Esophagus squamous epithelium (tissue), 5 donors: ENCODE results near the gene IRF7. TPM values are rescaled to one million over a fixed set of nuclear protein-coding genes. Genes with fewer than 3 reads are reported as not detected.

Source experiments
- DNase-seq: peaks from one replicate; lab custom pipeline; 2025; lab: John Stamatoyannopoulos, UW
- H3K27ac ChIP-seq, 4 donors: fragments of 200-600 bp; sonication (generic); one replicate each; pipeline ENCODE4 v1.5.1; 2016 to 2019; ENCODE audit warnings: mild to moderate bottlenecking in 1 of 4
- H3K27me3 ChIP-seq, 4 donors: fragments of 200-600 bp; sonication (generic); 1 replicate in 3 of 4; 2 replicates in 1 of 4; pipeline versions ENCODE4 v1.5.1 to v1.6.0; 2017 to 2021; ENCODE audit warnings: antibody characterized with exemption in 1 of 4
- H3K36me3 ChIP-seq, 3 donors: fragments of 200-600 bp; sonication (generic); one replicate each; pipeline ENCODE4 v1.5.1; 2016 to 2019
- H3K4me1 ChIP-seq, 3 donors: fragments of 200-600 bp; sonication (generic); one replicate each; pipeline ENCODE4 v1.5.1; 2017 to 2019
- H3K4me3 ChIP-seq, 4 donors: fragments of 200-600 bp; sonication (generic); 1 replicate in 3 of 4; 2 replicates in 1 of 4; pipeline ENCODE4 v1.5.1; 2016 to 2019; ENCODE audit warnings: mild to moderate bottlenecking in 2 of 4, moderate library complexity in 1 of 4
- H3K9me3 ChIP-seq, 3 donors: fragments of 200-600 bp; sonication (generic); one replicate each; pipeline ENCODE4 v1.5.1; 2016 to 2019
- POLR2A ChIP-seq, 4 donors: fragments of 450-650 bp; IDR thresholded peaks; one replicate each; pipeline ENCODE4 v1.6.1; 2017; ENCODE audit warnings: antibody characterized with exemption in 4 of 4, mild to moderate bottlenecking in 4 of 4, moderate library complexity in 3 of 4
- WGBS, 2 donors: methylation state at CpG; one replicate each; pipeline ENCODE4 v1.1.5; 2018; 5-methylcytosine and 5-hydroxymethylcytosine counted together
- intact Hi-C: fragments of 100-400 bp; cut with DNase I; formaldehyde crosslinking; loops from one replicate; pipeline ENCODE4 v1.15.0; 2022
- small RNA-seq, 4 donors: library from RNA; depleted of rRNA; stranded (forward); fragments of <200 nt; gene quantifications; one replicate each; pipeline ENCODE3, GENCODE V24; 2016
- total RNA-seq, 4 donors: library from RNA; depleted of rRNA; stranded (reverse); fragments of >200 nt; gene quantifications; one replicate each; pipeline ENCODE4 v1.1.0, GENCODE V29; 2016
- TF ChIP-seq, protein P1 (sequence below), 6 experiments: fragments of 450-650 bp in 4 of 6; fragments of 200-600 bp in 2 of 6; sonication (generic) in 2 of 6; IDR thresholded peaks; one replicate each; pipeline ENCODE4 v1.5.1; 2016 to 2019; ENCODE audit warnings: antibody characterized with exemption in 6 of 6, mild to moderate bottlenecking in 4 of 6, moderate library complexity in 4 of 6
- donor health status: DM: yes; HTN: yes; CAD: no.

IRF7 gene
- total RNA-seq, 4 donors from 2014 or later, result 16.9 to 26.3 (median 20.2) TPM

DNA sequence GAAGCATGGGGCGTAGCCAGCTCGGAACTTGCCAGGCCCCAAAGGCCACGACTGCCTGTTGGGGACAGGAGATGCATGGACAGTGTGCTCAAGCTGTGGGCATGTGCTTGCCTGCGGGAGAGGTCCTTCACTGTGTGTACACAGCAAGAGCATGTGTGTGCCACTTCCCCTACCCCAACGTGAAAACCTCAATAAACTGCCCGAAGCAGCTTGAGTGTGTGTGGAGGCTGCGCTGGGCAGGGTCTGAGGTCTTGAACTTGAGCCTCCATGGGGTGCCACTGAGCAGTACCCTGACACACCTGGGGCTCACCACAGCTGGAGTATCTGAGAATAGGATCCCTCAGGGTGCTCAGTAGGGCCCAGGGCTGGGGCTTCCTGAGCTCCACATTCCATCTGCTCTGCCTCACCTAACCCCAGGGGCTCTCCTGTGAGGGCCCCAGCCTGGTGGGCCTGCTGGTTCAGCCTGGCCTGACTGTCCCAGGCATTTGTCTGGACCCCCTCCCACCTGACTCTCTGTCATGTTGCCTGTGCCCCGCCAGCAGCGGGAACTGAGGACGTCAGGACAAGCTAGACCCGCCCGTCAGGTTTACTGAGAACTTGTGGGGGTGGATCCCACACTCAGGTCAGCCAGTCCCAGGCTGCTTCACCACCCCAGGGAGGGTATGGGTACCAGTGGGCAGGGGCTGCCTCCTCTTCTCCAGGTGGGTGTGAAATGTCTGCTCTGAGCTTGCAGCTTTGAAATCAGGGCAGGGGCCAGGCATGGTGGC lies 51.8 kb downstream of the IRF7 start:
- Histone ChIP-seq H3K4me1 (peaks cover 20 to 82% (median 27%) of the 10 kb centered on the region in 3 donors), H3K27me3 (peaks cover 0 to 5% (median 0%) of the 10 kb centered on the region in 4 donors), H3K4me3 (no peak overlapping the region), H3K9me3 (no peaks in the 10 kb centered on the region), H3K27ac (peak overlapping the region; percentile 40 to 88 (median 75)), H3K36me3 (peaks cover 0 to 22% (median 0%) of the 10 kb centered on the region in 3 donors)
- intact Hi-C loops, result no loop called here
- WGBS, 2 donors, result 55 to 67% methylated on average over 4 of the region's 12 CpGs
- TF ChIP-seq POLR2A (IDR thresholded peaks at IDR 0.05), result no peak
- TF ChIP-seq, protein P1, sequence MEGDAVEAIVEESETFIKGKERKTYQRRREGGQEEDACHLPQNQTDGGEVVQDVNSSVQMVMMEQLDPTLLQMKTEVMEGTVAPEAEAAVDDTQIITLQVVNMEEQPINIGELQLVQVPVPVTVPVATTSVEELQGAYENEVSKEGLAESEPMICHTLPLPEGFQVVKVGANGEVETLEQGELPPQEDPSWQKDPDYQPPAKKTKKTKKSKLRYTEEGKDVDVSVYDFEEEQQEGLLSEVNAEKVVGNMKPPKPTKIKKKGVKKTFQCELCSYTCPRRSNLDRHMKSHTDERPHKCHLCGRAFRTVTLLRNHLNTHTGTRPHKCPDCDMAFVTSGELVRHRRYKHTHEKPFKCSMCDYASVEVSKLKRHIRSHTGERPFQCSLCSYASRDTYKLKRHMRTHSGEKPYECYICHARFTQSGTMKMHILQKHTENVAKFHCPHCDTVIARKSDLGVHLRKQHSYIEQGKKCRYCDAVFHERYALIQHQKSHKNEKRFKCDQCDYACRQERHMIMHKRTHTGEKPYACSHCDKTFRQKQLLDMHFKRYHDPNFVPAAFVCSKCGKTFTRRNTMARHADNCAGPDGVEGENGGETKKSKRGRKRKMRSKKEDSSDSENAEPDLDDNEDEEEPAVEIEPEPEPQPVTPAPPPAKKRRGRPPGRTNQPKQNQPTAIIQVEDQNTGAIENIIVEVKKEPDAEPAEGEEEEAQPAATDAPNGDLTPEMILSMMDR (IDR thresholded peaks at IDR 0.05), result no peak
- DNase-seq, result no peak

DNA sequence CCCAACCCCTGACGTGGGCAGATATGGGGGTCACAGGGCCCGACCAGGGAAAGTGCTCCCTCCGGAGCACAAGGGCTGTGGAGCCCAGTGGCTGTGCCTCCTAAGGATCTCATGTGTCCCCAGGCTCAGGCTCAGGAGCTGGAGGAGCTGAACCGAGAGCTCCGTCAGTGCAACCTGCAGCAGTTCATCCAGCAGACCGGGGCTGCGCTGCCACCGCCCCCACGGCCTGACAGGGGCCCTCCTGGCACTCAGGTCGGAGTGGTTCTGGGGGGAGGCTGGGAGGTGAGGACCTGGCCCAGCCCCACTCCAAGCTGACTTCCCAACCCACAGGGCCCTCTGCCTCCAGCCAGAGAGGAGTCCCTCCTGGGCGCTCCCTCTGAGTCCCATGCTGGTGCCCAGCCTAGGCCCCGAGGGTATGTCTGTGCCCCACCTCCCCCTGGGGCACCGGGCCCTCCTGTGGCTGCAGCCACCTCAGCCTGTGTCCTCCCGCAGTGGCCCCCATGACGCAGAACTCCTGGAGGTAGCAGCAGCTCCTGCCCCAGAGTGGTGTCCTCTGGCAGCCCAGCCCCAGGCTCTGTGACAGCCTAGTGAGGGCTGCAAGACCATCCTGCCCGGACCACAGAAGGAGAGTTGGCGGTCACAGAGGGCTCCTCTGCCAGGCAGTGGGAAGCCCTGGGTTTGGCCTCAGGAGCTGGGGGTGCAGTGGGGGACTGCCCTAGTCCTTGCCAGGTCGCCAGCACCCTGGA lies 52.5 kb downstream of the IRF7 start:
- Histone ChIP-seq H3K4me3 (no peak overlapping the region), H3K27ac (peak overlapping the region; percentile 40 to 88 (median 75))

More for the DNA sequence above, 52.5 kb downstream of the IRF7 start:
- Histone ChIP-seq H3K9me3 (no peaks in the 10 kb centered on the region), H3K27me3 (peaks cover 0 to 12% (median 0%) of the 10 kb centered on the region in 4 donors), H3K4me1 (peaks cover 20 to 80% (median 26%) of the 10 kb centered on the region in 3 donors), H3K36me3 (peaks cover 0 to 22% (median 0%) of the 10 kb centered on the region in 3 donors)
- intact Hi-C loops, result no loop called here
- no peak for DNase-seq
- no peak for TF ChIP-seq POLR2A (IDR thresholded peaks at IDR 0.05)
- TF ChIP-seq, protein P1 (IDR thresholded peaks at IDR 0.05), result no peak
- WGBS, 2 donors, result 81 to 100% methylated on average over 3 to 5 of the region's 18 CpGs

Small RNA genes lying within 50 kb of the gene (small RNA-seq; reads per million reads assigned to genes)
- gene MIR210, result 28.3 to 71.4 (median 42.4) reads per million in 4 donors

Other genes with a start within 250 kb of the IRF7 start
- 1 to 10 TPM in 3 of 4 donors, under 1 TPM in 1; 0.97 to 7.9 (median 3.3) TPM for gene B4GALNT4, start 246.5 kb downstream of the IRF7 start, total RNA-seq
- gene PKP3, start 221.7 kb downstream of the IRF7 start, total RNA-seq, result 1,000 to 10,000 TPM in 1 of 4 donors, 100 to 1,000 TPM in 3; 314 to 1,016 (median 520) TPM
- 10 to 100 TPM; 15.5 to 35.1 (median 16.1) TPM for gene SIGIRR, start 201.0 kb downstream of the IRF7 start, total RNA-seq
- 10 to 100 TPM; 11.0 to 22.1 (median 16.2) TPM for gene ANO9, start 173.9 kb downstream of the IRF7 start, total RNA-seq
- 10 to 100 TPM; 15.8 to 34.3 (median 22.8) TPM for gene PTDSS2, start 165.7 kb downstream of the IRF7 start, total RNA-seq
- 100 to 1,000 TPM; 206 to 378 (median 222) TPM for gene RNH1, start 108.7 kb downstream of the IRF7 start, total RNA-seq
- gene HRAS, start 80.4 kb downstream of the IRF7 start, total RNA-seq, result 100 to 1,000 TPM in 2 of 4 donors, 10 to 100 TPM in 2; 56.7 to 106 (median 85.2) TPM
- gene LRRC56, start 78.4 kb downstream of the IRF7 start, total RNA-seq, result 1 to 10 TPM in 2 of 4 donors, under 1 TPM in 2; 0.35 to 2.3 (median 1.2) TPM
- gene LMNTD2, start 55.2 kb downstream of the IRF7 start, total RNA-seq, result 1 to 10 TPM; 2.1 to 4.6 (median 3.8) TPM
- gene RASSF7, start 55.0 kb downstream of the IRF7 start, total RNA-seq, result 10 to 100 TPM; 35.7 to 54.0 (median 44.4) TPM
- 10 to 100 TPM; 11.7 to 30.6 (median 24.2) TPM for gene PHRF1, start 39.5 kb downstream of the IRF7 start, total RNA-seq
- not detected for gene CDHR5, start 9.0 kb upstream of the IRF7 start, total RNA-seq
- gene SCT, start 11.2 kb upstream of the IRF7 start, total RNA-seq, result 1 to 10 TPM in 1 of 4 donors, not detected in 3; 5.3 TPM
- gene DRD4, start 21.3 kb upstream of the IRF7 start, total RNA-seq, result under 1 TPM in 1 of 4 donors, not detected in 3; 0.76 TPM
- gene DEAF1, start 79.3 kb upstream of the IRF7 start, total RNA-seq, result 10 to 100 TPM; 18.3 to 45.0 (median 25.4) TPM
- gene TMEM80, start 79.9 kb upstream of the IRF7 start, total RNA-seq, result 10 to 100 TPM; 16.1 to 55.3 (median 18.1) TPM
- 100 to 1,000 TPM; 163 to 367 (median 238) TPM for gene EPS8L2, start 90.3 kb upstream of the IRF7 start, total RNA-seq
- 100 to 1,000 TPM; 311 to 629 (median 504) TPM for gene TALDO1, start 131.5 kb upstream of the IRF7 start, total RNA-seq
- gene GATD1, start 161.5 kb upstream of the IRF7 start, total RNA-seq, result 10 to 100 TPM; 20.2 to 38.7 (median 21.6) TPM
- under 1 TPM in 1 of 4 donors, not detected in 3; 0.15 TPM for gene CEND1, start 174.1 kb upstream of the IRF7 start, total RNA-seq
- gene SLC25A22, start 182.3 kb upstream of the IRF7 start, total RNA-seq, result 10 to 100 TPM in 2 of 4 donors, 1 to 10 TPM in 2; 4.0 to 14.7 (median 9.8) TPM
- gene PIDD1, start 189.3 kb upstream of the IRF7 start, total RNA-seq, result 10 to 100 TPM in 3 of 4 donors, 1 to 10 TPM in 1; 9.3 to 14.3 (median 10.6) TPM
- gene RPLP2, start 194.0 kb upstream of the IRF7 start, total RNA-seq, result 100 to 1,000 TPM; 232 to 871 (median 490) TPM
- 10 to 100 TPM; 14.2 to 42.7 (median 26.0) TPM for gene PNPLA2, start 203.0 kb upstream of the IRF7 start, total RNA-seq
- gene CRACR2B, start 212.0 kb upstream of the IRF7 start, total RNA-seq, result 1 to 10 TPM in 3 of 4 donors, under 1 TPM in 1; 0.48 to 5.7 (median 3.5) TPM
- gene CD151, start 217.0 kb upstream of the IRF7 start, total RNA-seq, result 100 to 1,000 TPM in 1 of 4 donors, 10 to 100 TPM in 3; 87.6 to 118 (median 94.0) TPM
- gene POLR2L, start 226.6 kb upstream of the IRF7 start, total RNA-seq, result 10 to 100 TPM; 45.6 to 90.3 (median 64.7) TPM
- gene TSPAN4, start 226.9 kb upstream of the IRF7 start, total RNA-seq, result 10 to 100 TPM in 3 of 4 donors, 1 to 10 TPM in 1; 6.8 to 59.7 (median 19.0) TPM